SU-DHL-6 (cell line): ENCODE results near the gene HYDIN.
"Not testable (repeated sequence)": the region's sequence is repeated elsewhere in the genome, so short reads cannot be mapped to it uniquely, and the experiment has no call there.

Source experiments
- EZH2phosphoT487 ChIP-seq: fragments of 200-600 bp; sonication (generic), shearing (Covaris generic); conservative IDR thresholded peaks from 2 replicates; pipeline ENCODE4 v1.6.1; 2018; ENCODE audit warnings: mild to moderate bottlenecking, antibody characterized with exemption, low read length, moderate library complexity, mixed read lengths
- TF ChIP-seq, protein P1 (sequence below): fragments of 200-600 bp; sonication (generic); IDR thresholded peaks from one replicate; pipeline ENCODE4 v1.5.1; 2017; ENCODE audit warnings: antibody characterized with exemption, mild to moderate bottlenecking, low read length, moderate library complexity; ENCODE audit not compliant: insufficient read depth, poor library complexity, severe bottlenecking

DNA sequence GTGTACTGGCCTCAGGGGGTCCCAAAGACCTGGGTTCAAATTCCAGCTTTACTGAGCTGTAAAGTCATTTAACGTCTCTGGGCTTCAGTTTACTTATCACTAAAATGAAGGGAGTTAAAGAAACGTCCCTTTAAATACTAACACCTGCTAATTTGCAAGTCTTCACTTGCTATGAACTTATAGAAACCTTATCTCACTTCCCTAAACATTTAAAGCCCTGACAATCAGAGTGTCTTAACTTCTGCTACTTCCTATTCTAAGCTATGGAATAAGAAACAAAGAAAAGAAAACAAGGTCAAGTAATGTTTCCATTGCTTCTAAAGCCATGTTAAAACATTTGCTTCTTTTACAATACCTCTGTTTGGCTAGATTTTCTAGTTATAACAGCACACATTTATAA lies 87.3 kb downstream of the HYDIN start:
- TF ChIP-seq, protein P1, sequence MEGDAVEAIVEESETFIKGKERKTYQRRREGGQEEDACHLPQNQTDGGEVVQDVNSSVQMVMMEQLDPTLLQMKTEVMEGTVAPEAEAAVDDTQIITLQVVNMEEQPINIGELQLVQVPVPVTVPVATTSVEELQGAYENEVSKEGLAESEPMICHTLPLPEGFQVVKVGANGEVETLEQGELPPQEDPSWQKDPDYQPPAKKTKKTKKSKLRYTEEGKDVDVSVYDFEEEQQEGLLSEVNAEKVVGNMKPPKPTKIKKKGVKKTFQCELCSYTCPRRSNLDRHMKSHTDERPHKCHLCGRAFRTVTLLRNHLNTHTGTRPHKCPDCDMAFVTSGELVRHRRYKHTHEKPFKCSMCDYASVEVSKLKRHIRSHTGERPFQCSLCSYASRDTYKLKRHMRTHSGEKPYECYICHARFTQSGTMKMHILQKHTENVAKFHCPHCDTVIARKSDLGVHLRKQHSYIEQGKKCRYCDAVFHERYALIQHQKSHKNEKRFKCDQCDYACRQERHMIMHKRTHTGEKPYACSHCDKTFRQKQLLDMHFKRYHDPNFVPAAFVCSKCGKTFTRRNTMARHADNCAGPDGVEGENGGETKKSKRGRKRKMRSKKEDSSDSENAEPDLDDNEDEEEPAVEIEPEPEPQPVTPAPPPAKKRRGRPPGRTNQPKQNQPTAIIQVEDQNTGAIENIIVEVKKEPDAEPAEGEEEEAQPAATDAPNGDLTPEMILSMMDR, result not testable (repeated sequence)
- not testable (repeated sequence) for TF ChIP-seq EZH2phosphoT487
